Neuronal stem cell (in vitro differentiated cells): ENCODE results near the gene RPS15.

Experiments used
- DNase-seq: peaks from one replicate; pipeline ENCODE4 v3.0.0-alpha.2; 2013; ENCODE audit warnings: low spot score
- H2AFZ ChIP-seq: one replicate; pipeline ENCODE4 v1.6.1; 2013; ENCODE audit warnings: mild to moderate bottlenecking, low read length, inconsistent platforms
- H2AK5ac ChIP-seq: 2 replicates; pipeline ENCODE4 v1.6.1; 2013; ENCODE audit warnings: low read depth, mild to moderate bottlenecking, inconsistent platforms, low read length, moderate library complexity, mixed read lengths
- H2BK120ac ChIP-seq: 2 replicates; pipeline ENCODE4 v1.6.1; 2013; ENCODE audit warnings: low read depth, mild to moderate bottlenecking, inconsistent platforms, low read length, moderate library complexity, mixed read lengths
- H2BK12ac ChIP-seq: one replicate; pipeline ENCODE4 v1.6.1; 2013; ENCODE audit warnings: low read length, inconsistent platforms
- H2BK15ac ChIP-seq: 2 replicates; pipeline ENCODE4 v1.6.1; 2013; ENCODE audit warnings: mild to moderate bottlenecking, low read length, inconsistent platforms, mixed read lengths
- H2BK5ac ChIP-seq: one replicate; pipeline ENCODE4 v1.6.1; 2013; ENCODE audit warnings: inconsistent platforms, mild to moderate bottlenecking, low read length, moderate library complexity
- H3K14ac ChIP-seq: one replicate; pipeline ENCODE4 v1.6.1; 2013; ENCODE audit warnings: low read length, inconsistent platforms
- H3K18ac ChIP-seq: 2 replicates; pipeline ENCODE4 v1.6.1; 2013; ENCODE audit warnings: low read length, inconsistent platforms
- H3K23ac ChIP-seq: 2 replicates; pipeline ENCODE4 v1.6.1; 2013; ENCODE audit warnings: low read depth, mild to moderate bottlenecking, mixed read lengths, low read length, inconsistent platforms; ENCODE audit not compliant: poor library complexity
- H3K27ac ChIP-seq: replicated peaks from 3 replicates; pipeline ENCODE4 v1.5.1; 2013; ENCODE audit warnings: low read length, inconsistent platforms
- H3K27me3 ChIP-seq, 3 experiments: 2 replicates each; pipeline ENCODE4 v1.6.1; 2013; ENCODE audit warnings: low read length in 3 of 3, mild to moderate bottlenecking in 2 of 3, inconsistent platforms in 1 of 3, low read depth in 1 of 3, mixed read lengths in 1 of 3, moderate library complexity in 1 of 3; ENCODE audit not compliant: control insufficient read depth in 3 of 3, insufficient read depth in 3 of 3
- H3K36me3 ChIP-seq, 2 donors: replicated peaks in 1 of 2; 2 replicates each; pipeline ENCODE4 v1.6.1; 2013; ENCODE audit warnings: low read length in 2 of 2; ENCODE audit not compliant: control insufficient read depth in 2 of 2, insufficient read depth in 2 of 2
- H3K4ac ChIP-seq: 2 replicates; pipeline ENCODE4 v1.6.1; 2013; ENCODE audit warnings: inconsistent platforms, mild to moderate bottlenecking, low read length, moderate library complexity
- H3K4me1 ChIP-seq, 2 donors: 1 replicate in 1 of 2; 2 replicates in 1 of 2; pipeline ENCODE4 v1.6.1; 2013; ENCODE audit warnings: low read length in 2 of 2, low read depth in 1 of 2; ENCODE audit not compliant: control insufficient read depth in 2 of 2, insufficient read depth in 1 of 2
- H3K4me2 ChIP-seq: one replicate; pipeline ENCODE4 v1.6.1; 2013; ENCODE audit warnings: mild to moderate bottlenecking, low read length, inconsistent platforms; ENCODE audit not compliant: insufficient read depth, poor library complexity, severe bottlenecking
- H3K4me3 ChIP-seq, 2 donors: 2 replicates each; pipeline ENCODE4 v1.5.1; 2013; ENCODE audit warnings: low read length in 2 of 2, mild to moderate bottlenecking in 2 of 2, inconsistent platforms in 1 of 2, moderate library complexity in 1 of 2
- H3K79me1 ChIP-seq: one replicate; pipeline ENCODE4 v1.6.1; 2013; ENCODE audit warnings: low read depth, mild to moderate bottlenecking, inconsistent platforms, low read length, moderate library complexity
- H3K9ac ChIP-seq: one replicate; pipeline ENCODE4 v1.6.1; 2013; ENCODE audit warnings: mild to moderate bottlenecking, low read depth, low read length, inconsistent platforms; ENCODE audit not compliant: poor library complexity
- H3K9me3 ChIP-seq, 2 donors: replicated peaks in 1 of 2; 2 replicates each; pipeline versions ENCODE3 to v1.6.1; 2013; ENCODE audit warnings: low read length in 2 of 2, mild to moderate bottlenecking in 2 of 2, inconsistent platforms in 1 of 2, low read depth in 1 of 2, mixed read lengths in 1 of 2, moderate library complexity in 1 of 2; ENCODE audit not compliant: control insufficient read depth in 2 of 2, insufficient read depth in 1 of 2
- H4K8ac ChIP-seq: one replicate; pipeline ENCODE4 v1.6.1; 2013; ENCODE audit warnings: low read depth, mild to moderate bottlenecking, inconsistent platforms, low read length, moderate library complexity
- H4K91ac ChIP-seq: one replicate; pipeline ENCODE4 v1.6.1; 2013; ENCODE audit warnings: low read length, low read depth, mild to moderate bottlenecking, inconsistent platforms; ENCODE audit not compliant: poor library complexity
- WGBS, 2 donors: extraction: QIAGEN DNeasy Blood & Tissue Kit; methylation state at CpG; one replicate each; pipeline ENCODE4 v1.1.7; 2013; ENCODE audit warnings: missing lambda C conversion rate in 2 of 2, mixed read lengths in 1 of 2; ENCODE audit not compliant: insufficient read length in 2 of 2, insufficient replicate concordance in 1 of 2; ENCODE audit errors: extremely low coverage in 2 of 2; 5-methylcytosine and 5-hydroxymethylcytosine counted together

The RPS15 gene

DNA sequence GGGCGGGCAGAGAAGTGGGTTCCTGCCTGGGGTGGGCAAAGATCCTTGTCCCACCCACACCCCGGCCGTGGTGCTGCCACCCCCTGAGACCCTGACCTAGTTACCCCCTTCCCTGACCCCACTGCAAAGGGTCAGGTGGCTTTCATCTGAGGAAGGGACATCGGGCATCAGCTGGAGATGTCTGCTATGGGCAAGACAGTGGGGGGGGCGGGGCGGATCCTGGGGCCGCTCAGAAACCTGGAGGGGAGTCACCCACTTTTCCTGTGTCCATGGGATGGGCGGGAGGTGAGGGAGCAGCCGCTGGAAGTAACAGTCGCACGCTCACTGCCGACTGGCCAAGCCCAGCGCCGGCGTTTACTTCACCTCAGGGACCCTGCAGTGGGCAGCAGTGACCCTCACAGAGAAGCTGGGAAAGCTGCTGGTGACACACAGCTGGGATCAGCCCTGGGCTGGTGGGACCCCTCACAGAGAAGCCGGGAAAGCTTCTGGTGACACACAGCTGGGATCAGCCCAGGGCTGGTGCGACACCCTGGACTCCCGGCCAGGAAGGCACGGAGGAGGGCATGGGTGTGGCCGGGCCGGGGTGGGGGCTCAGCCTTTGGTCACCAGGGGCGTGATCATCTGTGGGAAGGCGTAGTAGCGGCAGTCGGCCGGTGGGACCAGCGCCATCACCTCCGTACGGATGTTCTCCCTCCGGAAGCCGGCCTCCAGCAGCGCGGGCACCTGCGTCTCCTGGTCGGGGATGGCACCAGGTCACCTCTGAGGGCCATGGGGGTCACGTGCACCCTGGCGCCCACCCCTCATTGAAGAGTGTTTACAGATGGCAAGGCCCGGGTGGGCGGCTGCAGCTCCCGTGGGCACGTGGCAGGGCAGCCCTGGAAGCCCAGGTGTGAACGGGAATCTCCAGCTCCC is 41.2 kb upstream of the RPS15 start:
- Histone ChIP-seq H3K4me3 (no peak overlapping the region), H2BK15ac (no peak overlapping the region), H3K23ac (peak overlapping the region; percentile 65), H3K4ac (no peak overlapping the region), H3K27ac (no peak overlapping the region), H4K91ac (no peak overlapping the region), H3K27me3 (no peaks in the 10 kb centered on the region), H2BK5ac (no peak overlapping the region), H3K9me3 (no peaks in the 10 kb centered on the region), H3K9ac (no peak overlapping the region), H2BK12ac (no peak overlapping the region), H2AFZ (no peak overlapping the region), H3K4me1 (peaks cover 0 to 6% of the 10 kb centered on the region in 2 donors), H3K14ac (no peak overlapping the region), H3K36me3 (peaks cover 8 to 30% of the 10 kb centered on the region in 2 donors), H3K18ac (peak overlapping the region; percentile 76), H2AK5ac (peak overlapping the region; percentile 70), H3K79me1 (peaks cover 19% of the 10 kb centered on the region), H2BK120ac (no peak overlapping the region), H3K4me2 (no peak overlapping the region), H4K8ac (no peak overlapping the region)
- no CpG with 5 or more reads among the region's 42 CpGs for WGBS, 2 donors
- DNase-seq: no peak

- peaks cover 3 to 6% of the 10 kb centered on the region in 2 donors for H3K4me1 ChIP-seq
- WGBS, 2 donors: no CpG with 5 or more reads among the region's 9 CpGs
Observed at GRCh38 chr19:1397838-1398237, 40.4 kb upstream of the RPS15 start.

DNA sequence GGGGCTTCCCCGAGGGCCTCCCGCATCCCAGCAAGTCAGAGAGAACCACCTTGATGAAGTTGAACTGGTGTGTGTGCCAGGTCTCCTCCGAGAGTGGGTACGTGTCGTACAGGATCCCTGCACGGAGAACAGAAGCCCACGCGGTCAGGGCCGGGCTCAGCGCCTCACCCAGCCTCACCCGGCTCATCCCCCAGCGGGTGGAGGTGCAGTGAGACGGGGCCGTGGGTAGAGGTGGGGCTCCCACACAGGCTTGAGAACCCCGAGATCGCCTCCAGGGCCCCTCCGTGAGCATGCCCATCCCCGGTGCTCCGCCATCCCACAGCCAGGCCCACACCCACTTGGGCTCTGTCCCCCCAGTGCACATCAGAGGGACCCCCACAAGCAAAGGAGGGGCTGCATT is 39.1 kb upstream of the RPS15 start:
- no peak overlapping the region for H2BK120ac ChIP-seq
- H3K4me3 ChIP-seq: no peak overlapping the region
- no peaks in the 10 kb centered on the region for H3K9me3 ChIP-seq
- no peak overlapping the region for H4K8ac ChIP-seq
- H3K4me2 ChIP-seq: no peak overlapping the region
- H3K27ac ChIP-seq: no peak overlapping the region
- H2BK12ac ChIP-seq: peak overlapping the region; percentile 22
- no peak overlapping the region for H3K18ac ChIP-seq
- no peak overlapping the region for H3K4ac ChIP-seq
- H3K4me1 ChIP-seq: peaks cover 4 to 6% of the 10 kb centered on the region in 2 donors
- H2BK5ac ChIP-seq: no peak overlapping the region
- peaks cover 4 to 17% of the 10 kb centered on the region in 2 donors for H3K36me3 ChIP-seq
- peak overlapping the region; percentile 55 for H3K23ac ChIP-seq
- no peak overlapping the region for H3K9ac ChIP-seq
- no peak for DNase-seq
- no CpG with 5 or more reads among the region's 19 CpGs for WGBS, 2 donors
- H3K27me3 ChIP-seq: no peaks in the 10 kb centered on the region
- no peak overlapping the region for H2BK15ac ChIP-seq
- H4K91ac ChIP-seq: no peak overlapping the region
- no peak overlapping the region for H3K14ac ChIP-seq
- peak overlapping the region; percentile 46 for H2AK5ac ChIP-seq
- no peak overlapping the region for H2AFZ ChIP-seq
- H3K79me1 ChIP-seq: peaks cover 22% of the 10 kb centered on the region

More at GRCh38 chr19:1397838-1398237, 40.4 kb upstream of the RPS15 start:
- Histone ChIP-seq H3K4me3 (no peak overlapping the region), H2BK5ac (no peak overlapping the region), H4K91ac (no peak overlapping the region), H4K8ac (no peak overlapping the region), H3K79me1 (peaks cover 22% of the 10 kb centered on the region), H3K9ac (no peak overlapping the region), H3K4ac (no peak overlapping the region), H3K27ac (no peak overlapping the region), H2AK5ac (no peak overlapping the region), H3K18ac (no peak overlapping the region), H3K36me3 (peaks cover 4 to 22% of the 10 kb centered on the region in 2 donors), H3K27me3 (no peaks in the 10 kb centered on the region), H2BK120ac (no peak overlapping the region), H2BK12ac (no peak overlapping the region), H3K9me3 (no peaks in the 10 kb centered on the region), H3K4me2 (no peak overlapping the region), H3K14ac (no peak overlapping the region), H2BK15ac (no peak overlapping the region), H2AFZ (no peak overlapping the region), H3K23ac (no peak overlapping the region)
- no peak for DNase-seq

DNA sequence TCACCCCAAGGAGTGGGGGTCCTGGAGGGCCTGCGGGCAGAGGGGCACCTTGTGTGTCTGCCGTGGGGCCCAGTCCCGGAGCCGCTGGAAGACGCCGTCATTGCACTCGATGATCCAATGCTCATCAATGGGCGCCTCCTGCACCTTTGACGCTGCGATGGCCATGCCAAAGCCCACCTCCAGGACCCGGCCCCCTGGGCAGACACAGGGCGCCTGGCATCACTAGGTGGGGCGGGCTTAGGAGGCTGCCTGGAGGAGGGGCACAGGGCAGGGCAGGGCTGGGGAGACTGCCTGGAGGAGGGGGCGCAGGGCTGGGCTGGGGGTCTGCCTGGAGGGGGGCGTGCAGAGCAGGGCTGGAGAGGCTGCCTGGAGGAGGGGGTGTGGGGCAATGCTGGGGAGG is 38.5 kb upstream of the RPS15 start:
- no peak overlapping the region for H3K4me3 ChIP-seq
- H3K27me3 ChIP-seq: no peaks in the 10 kb centered on the region
- H2BK12ac ChIP-seq: no peak overlapping the region
- no peak overlapping the region for H2BK15ac ChIP-seq
- no peaks in the 10 kb centered on the region for H3K9me3 ChIP-seq
- H3K14ac ChIP-seq: no peak overlapping the region
- no peak for DNase-seq
- no peak overlapping the region for H3K4me2 ChIP-seq
- H4K91ac ChIP-seq: no peak overlapping the region
- H3K4me1 ChIP-seq: peaks cover 3 to 4% of the 10 kb centered on the region in 2 donors
- H2BK5ac ChIP-seq: no peak overlapping the region
- H2AFZ ChIP-seq: no peak overlapping the region
- H3K23ac ChIP-seq: no peak overlapping the region
- peaks cover 22% of the 10 kb centered on the region for H3K79me1 ChIP-seq
- H2AK5ac ChIP-seq: no peak overlapping the region
- no peak overlapping the region for H3K9ac ChIP-seq
- no CpG with 5 or more reads among the region's 15 CpGs for WGBS, 2 donors
- no peak overlapping the region for H2BK120ac ChIP-seq
- no peak overlapping the region for H3K4ac ChIP-seq
- H3K18ac ChIP-seq: no peak overlapping the region
- no peak overlapping the region for H4K8ac ChIP-seq
- no peak overlapping the region for H3K27ac ChIP-seq
- H3K36me3 ChIP-seq: peaks cover 4 to 17% of the 10 kb centered on the region in 2 donors
